Naive thymus-derived CD4-positive, alpha-beta T cell (primary cell): ENCODE data around the gene RPL18. TPM values are rescaled to one million over a fixed set of nuclear protein-coding genes. Genes with fewer than 3 reads are reported as not detected.

Source experiments
- ATAC-seq: fragments of 150-1000 bp; cut with Tn5 transposase; 2 replicates; pipeline ENCODE4 v1.10.0; 2021; ENCODE audit warnings: mild to moderate bottlenecking, moderate library complexity
- CTCF ChIA-PET: fragments of 350-600 bp; sonication (Branson Sonifier 250); formaldehyde crosslinking; loops from one replicate; lab custom pipeline; 2021; ENCODE audit warnings: antibody characterized with exemption; lab: Charles Lee
- POLR2A ChIA-PET: fragments of 350-600 bp; sonication (Branson Sonifier 250); formaldehyde crosslinking; loops from one replicate; lab custom pipeline; 2021; ENCODE audit warnings: antibody characterized with exemption, inconsistent platforms; lab: Charles Lee
- DNase-seq, 9 donors: peaks; one replicate each; pipeline versions ENCODE4 v3.0.0 to v3.0.0-alpha.2; 2020 to 2022; ENCODE audit warnings: mixed read lengths in 1 of 9
- H3K27ac ChIP-seq: one replicate; pipeline ENCODE4 v1.7.0; 2013; ENCODE audit warnings: mild to moderate bottlenecking, low read depth, low read length, moderate library complexity
- H3K27me3 ChIP-seq, 2 donors: one replicate each; pipeline ENCODE4 v1.7.0; 2013; ENCODE audit warnings: low read length in 2 of 2, mild to moderate bottlenecking in 2 of 2, moderate library complexity in 2 of 2; ENCODE audit not compliant: control insufficient read depth in 2 of 2, insufficient read depth in 2 of 2
- H3K36me3 ChIP-seq, 3 experiments: 1 replicate in 2 of 3; 2 replicates in 1 of 3; pipeline ENCODE4 v1.7.0; 2013; ENCODE audit warnings: low read length in 3 of 3, mild to moderate bottlenecking in 3 of 3, moderate library complexity in 1 of 3; ENCODE audit not compliant: insufficient read depth in 3 of 3, control insufficient read depth in 2 of 3
- H3K4me1 ChIP-seq, 2 donors: one replicate each; pipeline ENCODE4 v1.7.0; 2013; ENCODE audit warnings: low read length in 2 of 2, mild to moderate bottlenecking in 2 of 2, moderate library complexity in 1 of 2; ENCODE audit not compliant: control insufficient read depth in 2 of 2, insufficient read depth in 2 of 2
- H3K4me3 ChIP-seq: 2 replicates; pipeline ENCODE4 v1.7.0; 2013; ENCODE audit warnings: mild to moderate bottlenecking, low read length
- H3K9me3 ChIP-seq, 3 experiments: 1 replicate in 2 of 3; 2 replicates in 1 of 3; pipeline ENCODE4 v1.7.0; 2013; ENCODE audit warnings: low read length in 3 of 3; ENCODE audit not compliant: control insufficient read depth in 2 of 3
- H3K27ac Mint-ChIP-seq, 9 donors: one replicate each; pipeline ENCODE4 v1.8.0; 2020 to 2022; ENCODE audit warnings: mixed read lengths in 9 of 9, mild to moderate bottlenecking in 8 of 9, moderate library complexity in 5 of 9, inconsistent platforms in 2 of 9
- H3K27me3 Mint-ChIP-seq, 5 donors: one replicate each; pipeline ENCODE4 v1.8.0; 2021 to 2022; ENCODE audit warnings: mixed read lengths in 5 of 5, mild to moderate bottlenecking in 1 of 5
- H3K36me3 Mint-ChIP-seq, 5 donors: one replicate each; pipeline ENCODE4 v1.8.0; 2020 to 2022; ENCODE audit warnings: mixed read lengths in 5 of 5, mild to moderate bottlenecking in 3 of 5, inconsistent platforms in 1 of 5
- H3K4me1 Mint-ChIP-seq, 7 donors: one replicate each; pipeline ENCODE4 v1.8.0; 2020 to 2022; ENCODE audit warnings: mixed read lengths in 7 of 7, mild to moderate bottlenecking in 3 of 7, inconsistent platforms in 1 of 7
- H3K4me3 Mint-ChIP-seq, 10 donors: one replicate each; pipeline ENCODE4 v1.8.0; 2020 to 2022; ENCODE audit warnings: mild to moderate bottlenecking in 10 of 10, mixed read lengths in 10 of 10, moderate library complexity in 6 of 10, inconsistent platforms in 2 of 10
- H3K9me3 Mint-ChIP-seq, 11 donors: one replicate each; pipeline ENCODE4 v1.8.0; 2020 to 2022; ENCODE audit warnings: mixed read lengths in 11 of 11, mild to moderate bottlenecking in 4 of 11, inconsistent platforms in 1 of 11, moderate library complexity in 1 of 11
- intact Hi-C, 2 donors: fragments of 100-400 bp; cut with micrococcal nuclease; formaldehyde crosslinking; loops; one replicate each; pipeline ENCODE4 v1.15.1; 2023
- polyA plus RNA-seq, 2 donors: library from polyadenylated mRNA; unstranded; fragments of 300-500 nt; fragmentation: Illumina TruSeq; gene quantifications; one replicate each; pipeline ENCODE4 v1.2.3, GENCODE V29; 2021
- total RNA-seq, 6 experiments: library from RNA in 5 of 6; stranded (reverse) in 5 of 6; gene quantifications; 1 replicate in 5 of 6; 2 replicates in 1 of 6; pipeline ENCODE4 v1.2.3 and lab custom pipeline; 2021 to 2026

RPL18 gene
- total and polyA plus RNA-seq, 7 experiments from 2014 or later, result 1,570 to 2,826 (median 2,813) TPM

DNA sequence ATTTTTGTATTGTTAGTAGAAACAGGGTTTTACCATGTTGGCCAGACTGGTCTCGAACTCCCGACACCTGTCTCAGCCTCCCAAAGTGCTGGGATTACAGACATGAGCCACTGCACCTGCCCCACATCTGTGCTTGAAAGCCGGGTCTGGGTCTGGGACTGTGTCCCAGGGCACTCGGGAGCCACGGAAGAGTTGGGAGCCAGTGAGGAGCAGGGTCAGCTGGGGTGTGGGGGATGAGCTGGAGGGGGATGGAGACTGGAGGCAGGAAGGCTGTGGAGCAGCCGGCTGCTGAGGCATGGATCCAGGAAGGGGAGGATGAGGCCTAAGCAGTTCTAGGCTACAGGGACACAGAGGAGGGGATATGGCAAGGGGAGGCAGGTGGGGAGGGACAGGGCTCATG, 23.1 kb downstream of the RPL18 start:
- ChIA-PET POLR2A (no interaction called here), CTCF (interaction anchor here (1.1 kb wide), 1 partner anchor 11 kb away, joined by 3 read pairs; no protein-coding TSS in a partner anchor)
- H3K9me3 Mint-ChIP-seq, result no peaks in the 10 kb centered on the region
- DNase-seq (no peak), ATAC-seq (no peak)
- H3K4me1 Mint-ChIP-seq, result peaks cover 0 to 15% (median 4%) of the 10 kb centered on the region in 7 donors
- peaks cover 0 to 4% (median 0%) of the 10 kb centered on the region in 5 donors for H3K27me3 Mint-ChIP-seq
- peak overlapping the region in 4 of 9 donors; percentile 61 to 78 (median 72) for H3K27ac Mint-ChIP-seq
- intact Hi-C loops, result no loop called here
- peaks cover 0 to 8% (median 0%) of the 10 kb centered on the region in 5 donors for H3K36me3 Mint-ChIP-seq
- Histone ChIP-seq H3K36me3 (no peaks in the 10 kb centered on the region), H3K27me3 (no peaks in the 10 kb centered on the region), H3K4me3 (no peak overlapping the region), H3K4me1 (peaks cover 6 to 8% of the 10 kb centered on the region in 2 donors), H3K9me3 (no peaks in the 10 kb centered on the region), H3K27ac (no peak overlapping the region)
- H3K4me3 Mint-ChIP-seq, result peak overlapping the region in 6 of 10 donors; percentile 4 to 81 (median 48)

DNA sequence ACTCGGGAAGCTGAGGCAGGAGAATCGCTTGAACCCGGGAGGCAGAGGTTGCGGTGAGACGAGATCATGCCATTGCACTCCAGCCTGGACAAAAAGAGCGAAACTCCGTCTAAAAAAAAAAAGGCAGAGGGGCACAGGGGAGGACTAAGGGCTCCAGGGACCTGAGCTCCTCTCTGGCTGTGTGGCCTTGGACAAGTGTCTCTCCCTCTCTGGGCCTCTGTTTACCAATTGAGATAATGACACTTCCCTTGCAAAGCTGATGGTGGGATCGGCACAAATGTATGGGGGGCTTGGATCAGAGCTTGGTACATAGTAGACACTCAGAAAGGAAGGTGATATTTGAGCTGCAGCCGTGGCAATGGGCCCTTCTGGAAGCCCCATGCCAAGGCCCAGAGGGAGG, 23.8 kb downstream of the RPL18 start:
- H3K27ac ChIP-seq, result no peak overlapping the region
- DNase-seq (no peak), ATAC-seq (no peak)
- ChIA-PET POLR2A (no interaction called here), CTCF (interaction anchor here (1.1 kb wide), 1 partner anchor 11 kb away, joined by 3 read pairs; no protein-coding TSS in a partner anchor)
- Mint-ChIP-seq H3K27me3 (peaks cover 0 to 4% (median 0%) of the 10 kb centered on the region in 5 donors), H3K4me3 (peak overlapping the region in 6 of 10 donors; percentile 4 to 81 (median 30)), H3K4me1 (peaks cover 0 to 15% (median 4%) of the 10 kb centered on the region in 7 donors), H3K36me3 (peaks cover 0 to 8% (median 0%) of the 10 kb centered on the region in 5 donors), H3K9me3 (no peaks in the 10 kb centered on the region), H3K27ac (peak overlapping the region in 8 of 9 donors; percentile 45 to 90 (median 68))
- peaks cover 6 to 8% of the 10 kb centered on the region in 2 donors for H3K4me1 ChIP-seq
- intact Hi-C loops, result no loop called here
- no peaks in the 10 kb centered on the region for H3K36me3 ChIP-seq
- H3K4me3 ChIP-seq, result no peak overlapping the region
- H3K9me3 ChIP-seq, result no peaks in the 10 kb centered on the region
- H3K27me3 ChIP-seq, result no peaks in the 10 kb centered on the region

DNA sequence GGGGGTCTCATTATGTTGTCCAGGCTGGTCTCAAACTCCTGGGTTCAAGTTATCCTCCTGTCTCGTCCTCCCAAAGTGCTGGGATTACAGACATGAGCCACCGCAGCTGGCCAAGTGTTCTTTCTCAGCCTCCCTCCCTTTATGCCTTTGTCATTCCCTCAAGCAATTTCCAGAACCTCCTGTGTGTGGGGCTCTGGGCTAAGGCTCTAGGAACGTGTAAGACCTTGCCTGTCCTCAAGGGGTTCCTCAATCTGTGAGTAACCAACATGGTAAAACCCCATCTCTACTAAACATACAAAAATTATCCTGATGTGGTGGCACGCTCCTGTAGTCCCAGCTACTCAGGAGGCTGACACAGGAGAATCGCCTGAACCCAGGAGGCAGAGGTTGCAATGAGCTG, 28.0 kb downstream of the RPL18 start:
- Mint-ChIP-seq H3K36me3 (peaks cover 0 to 10% (median 0%) of the 10 kb centered on the region in 5 donors), H3K4me1 (peaks cover 10 to 24% (median 12%) of the 10 kb centered on the region in 7 donors), H3K27me3 (no peaks in the 10 kb centered on the region), H3K9me3 (no peaks in the 10 kb centered on the region), H3K4me3 (peak overlapping the region in 1 of 10 donors; percentile 13), H3K27ac (peak overlapping the region in 3 of 9 donors; percentile 10 to 55 (median 50))
- intact Hi-C loops, result no loop called here
- no peak overlapping the region for H3K27ac ChIP-seq
- POLR2A ChIA-PET, result interaction anchor here (0.7 kb wide), 2 partner anchors 18 to 27 kb away, joined by 3 read pairs; no protein-coding TSS in a partner anchor
- ATAC-seq (no peak), DNase-seq (no peak)
- peaks cover 0 to 3% of the 10 kb centered on the region in 2 donors for H3K4me1 ChIP-seq
- no peaks in the 10 kb centered on the region for H3K36me3 ChIP-seq
- CTCF ChIA-PET, result interaction anchor here (0.6 to 1.5 kb wide), 3 partner anchors 18 to 325 kb away, joined by 3 to 4 read pairs (median 3); no protein-coding TSS in a partner anchor
- no peak overlapping the region for H3K4me3 ChIP-seq
- no peaks in the 10 kb centered on the region for H3K9me3 ChIP-seq
- no peaks in the 10 kb centered on the region for H3K27me3 ChIP-seq

DNA sequence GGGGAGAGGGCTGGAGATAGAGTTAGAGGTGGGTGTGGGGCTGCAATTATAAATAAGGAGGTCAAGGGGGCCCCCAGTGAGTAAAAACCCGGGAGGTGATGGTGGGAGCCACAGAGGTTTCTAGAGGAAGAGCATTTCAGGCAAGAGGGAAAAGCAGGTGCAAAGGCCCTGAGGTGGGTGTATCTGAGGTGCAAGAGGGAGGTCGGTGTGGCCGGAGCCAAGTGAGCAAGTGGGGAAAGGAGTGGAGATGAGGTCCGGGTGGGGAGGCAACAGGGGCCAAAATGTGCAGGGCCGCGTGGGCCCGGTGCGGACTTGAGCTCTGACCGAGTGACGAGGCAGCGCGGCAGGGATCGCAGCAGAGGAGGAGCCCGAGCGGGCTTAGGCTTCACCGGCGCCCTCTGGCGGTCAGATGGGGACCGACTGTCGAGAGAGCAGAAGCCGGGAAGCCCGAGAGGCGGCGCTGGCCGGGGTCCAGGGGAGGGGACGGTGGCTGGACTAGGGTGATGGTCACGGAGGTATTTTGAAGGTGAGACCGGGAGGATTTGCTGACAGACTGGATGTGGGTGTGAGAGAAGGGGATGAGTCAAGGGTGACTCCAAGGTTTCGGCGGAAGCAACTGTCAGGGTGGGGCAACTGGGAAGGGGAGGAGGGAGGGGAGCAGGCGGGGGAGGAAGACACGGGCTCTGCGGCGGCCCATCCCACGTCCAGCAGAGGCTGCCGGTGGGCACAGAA, 30.1 kb downstream of the RPL18 start:
- no peaks in the 10 kb centered on the region for H3K27me3 ChIP-seq
- DNase-seq (peak; percentile 65 to 92 (median 81)), ATAC-seq (peak; percentile 92)
- Mint-ChIP-seq H3K27me3 (peaks cover 0 to 5% (median 0%) of the 10 kb centered on the region in 5 donors), H3K9me3 (peaks cover 0 to 2% (median 0%) of the 10 kb centered on the region in 11 donors), H3K27ac (peak overlapping the region in 6 of 9 donors; percentile 37 to 86 (median 78)), H3K4me1 (peaks cover 11 to 27% (median 15%) of the 10 kb centered on the region in 7 donors), H3K36me3 (peaks cover 0 to 8% (median 0%) of the 10 kb centered on the region in 5 donors), H3K4me3 (peak overlapping the region; percentile 51 to 93 (median 78))
- POLR2A ChIA-PET, result interaction anchor here (1.4 kb wide), 1 partner anchor 108 kb away, joined by 4 read pairs; no protein-coding TSS in a partner anchor
- no peak overlapping the region for H3K27ac ChIP-seq
- intact Hi-C loops, result loop anchor here (1.0 to 10.0 kb wide), 9 partner anchors 8 to 322 kb away; partner anchors contain the start of genes DBP (in 1 of the 2), RPL18 (in 1 of the 2) and SPHK2 (in 1 of the 2)
- H3K9me3 ChIP-seq, result no peaks in the 10 kb centered on the region
- CTCF ChIA-PET, result interaction anchor here (0.6 to 1.5 kb wide), 9 partner anchors 20 to 1127 kb away, joined by 3 to 9 read pairs (median 3); partner anchors contain the start of genes RPL18 and SPHK2
- H3K36me3 ChIP-seq, result no peaks in the 10 kb centered on the region
- H3K4me1 ChIP-seq, result peaks cover 0 to 3% of the 10 kb centered on the region in 2 donors
- no peak overlapping the region for H3K4me3 ChIP-seq

- H3K4me3 ChIP-seq, result no peak overlapping the region
- H3K27me3 ChIP-seq, result no peaks in the 10 kb centered on the region
- peaks cover 11 to 23% (median 15%) of the 10 kb centered on the region in 7 donors for H3K4me1 Mint-ChIP-seq
- H3K4me3 Mint-ChIP-seq, result peak overlapping the region in 2 of 10 donors; percentile 9 to 18
- no peak overlapping the region for H3K27ac ChIP-seq
- ATAC-seq, result no peak
- ChIA-PET CTCF (interaction anchor here (0.5 to 1.7 kb wide), 8 partner anchors 65 to 237 kb away, joined by 3 to 6 read pairs (median 5); no protein-coding TSS in a partner anchor), POLR2A (interaction anchor here (1.0 to 1.2 kb wide), 2 partner anchors 46 to 99 kb away, joined by 3 to 4 read pairs; no protein-coding TSS in a partner anchor)
- no peak for DNase-seq
- H3K9me3 ChIP-seq, result no peaks in the 10 kb centered on the region
- peaks cover 0 to 2% (median 0%) of the 10 kb centered on the region in 11 donors for H3K9me3 Mint-ChIP-seq
- peaks cover 0 to 3% of the 10 kb centered on the region in 2 donors for H3K4me1 ChIP-seq
- H3K36me3 Mint-ChIP-seq, result peaks cover 0 to 5% (median 0%) of the 10 kb centered on the region in 5 donors
- intact Hi-C loops, result loop anchor here in 1 of 2 donors (10.0 kb wide), 1 partner anchor 253 kb away; no protein-coding TSS in a partner anchor
- H3K27me3 Mint-ChIP-seq, result peaks cover 0 to 5% (median 0%) of the 10 kb centered on the region in 5 donors
- H3K36me3 ChIP-seq, result no peaks in the 10 kb centered on the region
- no peak overlapping the region for H3K27ac Mint-ChIP-seq
Observed at GRCh38 chr19:48587387-48587786, 31.6 kb downstream of the RPL18 start.

DNA sequence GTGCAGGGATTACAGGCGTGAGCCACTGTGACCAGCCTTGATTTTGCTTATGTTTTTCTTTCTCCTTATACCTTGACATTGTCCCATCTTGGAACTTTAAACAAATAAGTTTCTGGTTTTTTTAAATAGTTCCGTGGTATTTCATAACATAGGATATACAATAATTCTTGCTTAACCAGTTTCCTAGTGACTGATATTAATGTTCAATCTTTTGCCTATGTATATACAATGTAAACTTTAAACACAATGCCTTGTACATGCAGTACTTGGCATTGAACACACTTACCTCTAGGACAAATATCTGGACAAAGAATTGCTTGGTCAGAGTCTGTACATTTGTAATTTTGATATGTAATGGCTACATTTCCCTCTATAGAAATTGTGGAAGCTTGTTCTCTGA, 36.8 kb downstream of the RPL18 start:
- intact Hi-C loops, result loop anchor here in 1 of 2 donors (10.0 kb wide), 1 partner anchor 247 kb away; no protein-coding TSS in a partner anchor
- CTCF ChIA-PET, result interaction anchor here (0.6 to 0.7 kb wide), 3 partner anchors 32 to 93 kb away, joined by 3 to 4 read pairs (median 3); no protein-coding TSS in a partner anchor

More for the DNA sequence above, 36.8 kb downstream of the RPL18 start:
- ATAC-seq (no peak), DNase-seq (no peak)
- Histone ChIP-seq H3K9me3 (no peaks in the 10 kb centered on the region), H3K4me3 (no peak overlapping the region), H3K27me3 (no peaks in the 10 kb centered on the region), H3K36me3 (no peaks in the 10 kb centered on the region), H3K4me1 (peaks cover 0 to 3% of the 10 kb centered on the region in 2 donors), H3K27ac (no peak overlapping the region)
- no peak overlapping the region for H3K27ac Mint-ChIP-seq
- H3K4me3 Mint-ChIP-seq, result no peak overlapping the region
- peaks cover 0 to 2% (median 0%) of the 10 kb centered on the region in 11 donors for H3K9me3 Mint-ChIP-seq
- POLR2A ChIA-PET, result interaction anchor here (0.6 kb wide), 1 partner anchor 264 kb away, joined by 4 read pairs; no protein-coding TSS in a partner anchor
- peaks cover 0 to 5% (median 0%) of the 10 kb centered on the region in 5 donors for H3K27me3 Mint-ChIP-seq
- no peaks in the 10 kb centered on the region for H3K36me3 Mint-ChIP-seq
- peaks cover 5 to 8% (median 5%) of the 10 kb centered on the region in 7 donors for H3K4me1 Mint-ChIP-seq
